HG03025 (cell line): Measurements from ENCODE around the gene CYBA.

Experiments
- ATAC-seq: cut with Tn5 transposase; IDR thresholded peaks from one replicate; pipeline ENCODE4 v1.9.1; 2021; ENCODE audit warnings: mild to moderate bottlenecking, moderate library complexity; ENCODE audit not compliant: unreplicated experiment, low FRiP score

The CYBA gene

GRCh38 chr16:88631920-88632586, 18.8 kb downstream of the CYBA start:
- no peak for ATAC-seq

GRCh38 chr16:88631384-88631783, 19.5 kb downstream of the CYBA start:
- no peak for ATAC-seq

- ATAC-seq: no peak
Measured at GRCh38 chr16:88630941-88631340, 19.9 kb downstream of the CYBA start.

DNA sequence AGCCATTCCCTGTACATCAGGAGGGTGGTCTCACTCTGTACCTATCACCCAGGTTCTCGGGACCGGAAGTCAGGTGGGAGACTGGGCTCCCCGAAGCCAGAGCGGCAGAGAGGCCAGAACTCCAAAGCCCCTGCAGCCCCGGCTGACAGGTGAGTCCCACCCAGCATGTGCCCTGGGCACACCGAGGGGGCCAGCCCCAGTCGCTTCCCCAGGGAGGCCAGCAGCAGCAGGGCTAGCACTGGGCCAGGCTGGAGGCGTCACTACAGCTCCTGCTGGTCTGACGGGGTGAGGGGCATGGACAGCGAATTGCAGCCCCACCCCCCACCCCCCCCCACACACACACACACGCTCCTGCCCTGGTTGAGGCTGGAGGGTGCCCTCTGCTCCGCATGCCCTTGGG, 20.4 kb downstream of the CYBA start:
- no peak for ATAC-seq

GRCh38 chr16:88629835-88630234, 21.0 kb downstream of the CYBA start:
- no peak for ATAC-seq

DNA sequence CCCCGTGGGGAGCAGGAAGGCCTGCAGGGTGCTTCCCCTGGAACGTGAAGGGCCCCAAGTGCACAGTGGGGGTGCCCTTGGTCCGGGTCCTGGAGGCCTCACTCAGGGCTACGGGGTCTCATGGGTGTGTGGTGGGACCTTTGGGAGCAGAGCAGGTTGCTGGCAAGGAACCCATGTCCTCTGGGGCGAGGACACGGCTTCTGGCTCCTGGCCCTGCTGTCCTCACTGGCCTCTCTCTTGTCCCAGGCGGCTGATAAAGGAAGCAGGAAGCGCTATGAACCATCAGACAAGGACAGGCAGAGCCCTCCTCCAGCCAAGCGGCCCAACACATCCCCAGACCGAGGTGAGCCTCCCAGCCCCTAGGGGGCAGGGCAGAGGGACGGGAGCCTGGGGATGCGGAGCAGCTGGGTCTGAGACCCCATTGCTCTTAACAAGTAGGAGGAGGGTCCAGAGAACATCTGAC, 22.3 kb downstream of the CYBA start:
- ATAC-seq: no peak

- ATAC-seq: no peak
Measured at GRCh38 chr16:88627531-88628411, 23.1 kb downstream of the CYBA start.

- ATAC-seq: no peak
Measured at GRCh38 chr16:88626646-88627045, 24.2 kb downstream of the CYBA start.

DNA sequence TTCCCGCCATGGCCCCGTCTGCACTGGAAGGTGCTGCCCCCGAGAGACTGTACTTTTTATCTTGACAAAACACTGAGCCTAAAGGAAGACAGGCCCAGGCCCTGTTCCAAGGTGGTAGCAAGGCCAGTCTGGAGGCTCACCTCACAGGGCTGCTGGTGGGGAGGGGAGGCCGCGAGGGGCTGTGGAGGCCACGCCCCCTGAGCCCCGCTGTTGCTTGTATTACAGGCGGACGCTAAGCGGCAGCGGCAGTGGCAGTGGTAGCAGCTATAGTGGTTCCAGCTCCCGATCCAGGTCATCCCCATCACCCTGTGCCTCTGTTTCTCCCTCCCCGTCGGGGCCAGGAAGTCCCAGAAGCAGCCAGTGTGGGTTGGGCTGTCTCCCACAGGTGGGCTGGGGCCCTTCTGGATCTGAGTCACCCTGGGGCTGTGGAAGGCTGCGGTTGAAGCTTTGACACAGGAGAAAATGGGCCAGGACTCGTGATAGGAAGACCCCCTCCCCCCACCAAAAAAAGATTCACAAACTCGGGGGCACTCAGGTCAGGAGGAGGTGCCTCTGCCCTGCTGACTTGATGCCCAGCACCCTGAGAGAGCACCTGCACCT, 25.8 kb downstream of the CYBA start:
- no peak for ATAC-seq

DNA sequence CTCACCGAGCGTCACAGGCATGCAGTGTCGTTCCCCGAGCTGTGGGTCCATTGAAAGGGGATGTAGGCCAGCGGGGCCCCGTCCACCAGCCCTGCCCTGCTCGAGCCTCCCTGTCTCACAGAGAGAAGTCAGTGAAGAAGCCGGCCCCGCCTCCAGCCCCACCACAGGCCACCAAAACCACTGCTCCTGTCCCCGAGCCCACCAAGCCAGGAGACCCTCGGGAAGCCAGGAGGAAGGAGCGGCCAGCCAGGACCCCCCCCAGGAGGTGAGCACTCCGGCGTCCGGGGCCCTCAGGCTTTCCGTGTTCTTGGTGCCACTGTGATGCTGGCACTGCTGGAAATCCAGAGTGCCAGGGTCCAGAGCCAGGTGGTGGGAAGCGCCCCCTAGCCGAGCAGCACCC, 26.4 kb downstream of the CYBA start:
- no peak for ATAC-seq

DNA sequence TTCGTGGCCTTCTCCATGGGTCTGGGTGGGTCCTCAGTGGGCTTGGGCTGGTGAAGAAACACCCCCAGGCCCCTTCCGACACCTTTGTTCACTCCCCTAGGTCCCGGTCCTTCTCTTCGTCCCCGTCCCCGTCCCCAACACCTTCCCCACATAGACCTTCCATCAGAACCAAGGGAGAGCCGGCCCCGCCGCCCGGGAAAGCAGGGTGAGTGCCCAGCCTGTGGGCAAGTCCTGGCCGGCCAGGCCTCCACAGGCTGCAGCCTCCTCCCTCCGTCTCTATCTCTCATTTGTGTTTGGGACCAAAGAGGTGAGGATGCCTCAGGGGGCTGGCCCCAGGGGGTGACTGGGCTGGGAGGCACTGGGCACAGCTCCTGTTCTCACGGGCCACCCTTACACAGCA, 27.0 kb downstream of the CYBA start:
- no peak for ATAC-seq

DNA sequence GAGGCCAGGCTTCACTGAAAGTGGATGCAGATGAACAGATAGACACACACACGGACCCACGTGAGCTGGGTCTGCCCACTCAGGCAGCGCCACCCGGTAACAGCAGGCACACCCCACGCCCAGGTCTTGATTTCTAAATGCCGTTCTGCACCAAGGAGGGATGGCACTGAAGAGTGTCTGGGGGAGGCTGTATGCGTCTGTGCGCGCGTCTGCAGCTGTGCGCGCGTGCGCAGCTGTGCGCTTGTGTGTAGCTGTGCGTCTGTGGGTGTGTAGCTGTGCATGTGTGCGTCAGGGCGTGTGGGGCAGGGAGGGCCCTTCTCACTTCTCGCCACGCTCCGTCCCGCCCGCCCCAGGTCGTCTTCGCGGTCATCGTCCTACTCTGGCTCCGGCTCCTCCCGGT, 28.0 kb downstream of the CYBA start:
- ATAC-seq: no peak

DNA sequence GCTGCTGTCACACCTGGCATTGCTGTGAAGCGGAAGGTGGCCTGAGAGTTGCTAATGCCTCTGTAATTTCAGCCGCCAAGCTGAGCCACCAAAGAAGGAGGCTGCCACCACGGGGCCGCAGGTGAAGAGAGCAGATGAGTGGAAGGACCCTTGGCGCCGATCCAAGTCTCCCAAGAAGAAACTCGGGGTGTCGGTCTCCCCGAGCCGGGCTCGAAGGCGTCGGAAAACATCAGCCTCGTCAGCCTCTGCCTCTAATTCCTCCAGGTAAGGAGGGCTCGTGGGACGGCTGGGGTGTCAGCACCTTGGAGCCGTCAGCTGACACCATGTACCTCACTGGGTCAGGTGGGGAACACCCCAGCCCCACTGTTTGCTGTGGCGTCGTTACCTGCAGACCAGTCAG, 28.7 kb downstream of the CYBA start:
- no peak for ATAC-seq

DNA sequence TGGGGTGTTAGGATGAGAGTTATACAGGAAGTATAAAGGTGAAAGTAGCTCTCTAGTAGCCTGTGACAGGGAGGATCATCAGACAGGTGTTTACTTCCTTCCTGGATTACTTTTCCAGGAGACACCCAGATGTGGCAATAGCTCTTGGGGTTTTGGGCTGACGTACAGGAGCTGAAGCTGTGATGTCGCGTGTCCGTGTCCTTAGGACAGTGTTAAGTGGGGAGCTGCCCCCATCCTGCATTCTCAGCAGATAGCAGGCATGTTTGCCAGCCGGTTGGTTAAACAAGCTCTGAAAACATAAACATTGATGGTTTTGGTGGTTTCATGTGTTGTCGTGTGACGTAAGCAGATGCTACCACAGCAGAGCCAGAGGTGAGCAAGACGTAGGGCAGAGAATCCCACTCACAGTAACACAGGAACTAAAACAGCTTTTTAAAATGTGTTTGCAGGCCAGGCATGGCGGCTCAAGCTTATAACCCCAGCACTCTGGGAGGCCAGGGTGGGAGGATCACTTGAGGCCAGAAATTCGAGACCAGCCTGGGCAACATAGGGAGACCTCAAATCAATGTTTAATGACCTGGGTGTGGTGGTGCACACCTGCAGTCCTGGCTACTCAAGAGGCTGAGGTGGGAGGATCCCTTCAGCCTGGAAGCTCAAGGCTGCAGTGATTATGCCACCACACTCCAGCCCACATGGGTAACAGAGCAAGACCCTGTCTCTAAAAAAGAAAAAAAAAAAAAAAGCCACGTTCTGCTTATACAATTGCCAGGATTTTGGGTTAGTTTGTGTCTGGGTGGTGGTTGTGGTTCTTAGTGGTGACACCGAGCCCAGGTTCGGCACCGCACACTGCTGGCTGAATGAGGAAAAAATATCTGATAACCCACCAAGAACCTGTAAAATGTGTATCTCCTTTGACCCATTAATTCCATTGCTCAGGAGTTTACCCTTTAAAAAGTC, 30.7 kb downstream of the CYBA start:
- no peak for ATAC-seq

- no peak for ATAC-seq
Measured at GRCh38 chr16:88618956-88619667, 31.7 kb downstream of the CYBA start.

DNA sequence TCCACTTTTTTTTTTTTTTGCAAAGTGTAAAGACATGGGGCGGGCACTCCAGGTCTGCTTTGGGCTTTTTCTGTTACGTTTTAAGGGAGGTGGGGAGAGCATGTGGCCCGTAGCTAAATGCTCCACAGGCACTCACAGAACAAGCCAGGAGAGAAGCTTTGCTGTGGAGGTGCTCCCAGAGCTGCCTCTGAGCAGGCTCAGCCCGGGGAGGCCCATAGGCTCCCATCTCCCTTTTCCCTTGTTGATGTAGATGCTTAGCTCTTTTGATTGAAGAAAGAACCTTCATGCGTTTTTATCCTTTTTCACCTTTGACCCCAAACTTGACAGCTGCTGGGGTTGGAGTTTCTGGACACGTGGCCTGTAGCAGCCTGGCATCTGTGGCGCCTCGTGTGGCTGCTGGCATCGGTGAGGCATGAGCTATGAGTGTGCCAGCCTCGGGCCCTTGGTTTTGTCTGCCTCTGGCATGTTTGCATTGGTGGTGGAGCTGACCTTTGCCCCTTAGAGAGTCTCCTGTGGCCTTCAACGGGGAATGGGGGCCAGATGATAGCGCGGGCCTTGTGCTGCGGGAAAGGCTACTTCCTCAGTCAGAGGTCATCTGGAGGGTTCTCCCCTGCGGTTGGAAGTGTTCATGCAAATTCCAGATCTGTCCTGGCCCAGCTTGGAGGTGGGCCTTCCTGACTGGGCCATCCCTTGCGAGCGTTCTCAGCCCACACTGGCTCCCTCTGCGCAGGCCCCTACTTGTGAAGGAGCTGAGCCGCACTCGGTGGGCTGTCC, 32.5 kb downstream of the CYBA start:
- no peak for ATAC-seq

GRCh38 chr16:88617268-88618031, 33.4 kb downstream of the CYBA start:
- ATAC-seq: no peak

- ATAC-seq: no peak
Measured at GRCh38 chr16:88616736-88617135, 34.1 kb downstream of the CYBA start.
